Measurements from ENCODE around the gene CEP112.

Gene CEP112

DNA sequence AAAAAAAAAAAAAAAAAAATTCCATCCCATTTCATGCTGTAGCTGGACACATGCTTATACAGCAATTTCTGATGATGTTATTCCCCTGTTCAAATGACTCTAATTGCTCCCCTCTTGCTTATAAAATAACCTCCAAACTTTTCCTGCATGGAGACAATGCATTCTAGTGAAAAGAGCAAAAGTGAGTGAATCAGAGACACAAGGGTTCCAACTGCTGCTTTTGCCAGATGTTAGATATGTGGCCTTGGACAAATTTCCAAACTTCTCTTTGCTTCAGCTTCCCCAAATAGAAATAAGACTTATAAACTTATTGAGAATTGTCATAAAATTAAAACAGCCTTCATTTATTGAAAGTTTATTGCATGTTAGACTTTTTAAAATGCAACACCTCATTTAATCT lies 565.5 kb downstream of the CEP112 start:
- no peak for DNase-seq

DNA sequence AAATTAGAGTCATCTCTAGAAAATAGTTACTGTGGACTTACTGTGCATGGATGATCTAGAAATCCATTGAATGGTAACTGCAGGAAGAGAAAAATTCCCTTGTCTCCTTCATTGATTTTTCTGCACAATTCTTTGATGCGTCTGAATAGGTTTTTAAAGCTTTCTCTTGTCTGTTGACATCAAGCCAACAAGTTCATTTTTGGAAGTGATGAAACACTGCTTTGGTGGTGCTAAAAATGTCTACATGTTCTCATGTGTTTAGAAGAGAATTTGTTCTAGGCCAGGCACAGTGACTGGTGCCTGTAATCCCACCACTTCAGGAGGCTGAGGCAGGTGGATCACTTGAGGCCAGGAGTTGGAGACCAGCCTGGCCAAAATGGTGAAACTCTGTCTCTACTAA lies 573.4 kb downstream of the CEP112 start:
- DNase-seq = no peak

DNA sequence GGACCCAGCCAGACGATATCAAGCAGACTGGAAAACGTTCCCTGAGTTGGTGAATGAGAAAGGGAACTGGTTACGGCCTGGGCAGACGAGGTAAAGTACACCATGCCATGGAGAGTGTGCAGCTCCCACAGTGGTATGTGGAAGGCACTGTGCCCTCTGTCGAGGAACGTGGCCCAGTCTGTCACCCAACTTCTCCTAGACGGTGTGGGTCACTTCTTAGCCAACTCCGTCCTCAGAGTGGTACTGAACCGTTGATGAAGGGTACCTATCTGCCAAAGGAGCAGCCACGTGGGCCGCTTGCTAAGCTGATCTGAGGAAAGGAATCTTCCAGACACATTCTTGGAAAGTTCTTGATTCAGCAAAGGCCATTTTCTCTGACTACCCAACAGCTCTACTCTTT lies 574.4 kb downstream of the CEP112 start:
- no peak for DNase-seq

DNA sequence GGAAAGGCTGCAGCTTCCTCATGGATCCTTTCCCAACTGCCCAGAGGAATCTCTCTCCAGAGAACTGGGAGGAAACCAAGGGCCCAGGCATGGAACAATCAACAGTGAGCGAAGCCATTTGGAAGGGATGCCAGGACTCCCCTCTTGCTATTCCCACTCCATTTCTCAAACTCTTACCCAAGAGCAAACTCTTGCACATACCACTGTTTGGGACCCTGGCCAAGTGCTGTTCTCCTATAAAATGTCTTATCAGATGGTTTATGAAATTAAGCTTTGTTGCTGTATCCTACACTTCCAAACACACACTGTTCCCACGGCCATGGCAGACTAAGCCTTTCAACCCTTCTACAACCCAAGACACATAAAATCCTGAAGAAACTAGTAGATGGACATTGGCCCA lies 582.2 kb downstream of the CEP112 start:
- DNase-seq = no peak

DNA sequence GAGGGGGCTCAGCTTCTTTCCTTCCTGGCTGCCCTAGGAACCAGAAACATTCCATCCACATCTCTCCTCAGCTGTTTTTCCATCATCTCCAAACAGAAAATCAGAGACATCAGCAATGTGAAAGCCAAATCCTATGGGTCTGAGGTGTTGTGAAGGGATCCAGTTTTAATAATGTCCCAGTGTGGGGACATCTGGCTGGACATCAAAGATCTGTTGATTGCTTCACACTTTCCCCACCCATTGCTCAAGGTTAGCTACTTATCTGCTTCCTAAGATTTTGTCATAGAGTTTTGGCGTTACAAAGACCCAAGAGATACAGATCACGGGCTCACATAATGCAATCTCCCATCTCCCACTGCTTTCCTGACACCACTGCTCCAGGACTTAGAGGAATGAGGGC lies 582.6 kb downstream of the CEP112 start:
- no peak for DNase-seq

DNA sequence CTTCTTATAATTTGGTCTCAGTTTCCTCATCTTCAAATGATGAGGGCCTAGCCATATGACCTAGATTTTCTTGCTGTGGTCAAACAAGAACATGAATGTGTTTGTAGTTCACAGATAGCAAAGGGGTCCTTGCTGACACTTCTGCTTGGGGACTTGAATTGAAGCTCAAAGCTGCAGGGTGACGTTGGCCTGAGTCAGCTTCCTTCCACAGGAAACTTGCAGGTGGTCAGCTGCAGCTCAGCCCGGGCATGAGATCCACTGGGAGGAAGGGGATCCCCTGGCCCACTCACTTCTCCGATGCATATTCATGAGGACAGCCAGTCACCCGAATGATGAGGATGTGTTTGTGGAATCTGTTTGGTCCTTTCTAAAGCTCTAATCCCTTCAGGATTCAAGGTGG lies 587.9 kb downstream of the CEP112 start:
- no peak for DNase-seq

DNA sequence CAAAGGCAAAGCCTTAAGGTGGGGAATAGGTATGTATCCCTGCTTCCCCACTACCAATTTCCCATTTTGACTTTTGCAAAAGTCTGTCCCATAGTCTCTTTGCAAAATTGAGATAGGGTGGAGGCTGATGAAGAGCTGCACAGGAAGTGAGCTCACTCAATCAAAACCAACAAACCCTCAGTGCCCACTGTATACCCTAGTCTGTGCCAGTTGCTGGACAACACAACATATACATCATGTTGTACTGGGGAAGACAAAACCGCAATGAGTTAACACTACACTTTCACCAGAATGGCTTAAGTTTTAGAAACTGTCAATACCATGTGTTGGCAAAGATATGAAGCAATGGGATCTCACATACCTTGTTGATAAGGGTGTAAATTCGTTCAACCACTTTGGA lies 590.1 kb downstream of the CEP112 start:
- no peak for DNase-seq

DNA sequence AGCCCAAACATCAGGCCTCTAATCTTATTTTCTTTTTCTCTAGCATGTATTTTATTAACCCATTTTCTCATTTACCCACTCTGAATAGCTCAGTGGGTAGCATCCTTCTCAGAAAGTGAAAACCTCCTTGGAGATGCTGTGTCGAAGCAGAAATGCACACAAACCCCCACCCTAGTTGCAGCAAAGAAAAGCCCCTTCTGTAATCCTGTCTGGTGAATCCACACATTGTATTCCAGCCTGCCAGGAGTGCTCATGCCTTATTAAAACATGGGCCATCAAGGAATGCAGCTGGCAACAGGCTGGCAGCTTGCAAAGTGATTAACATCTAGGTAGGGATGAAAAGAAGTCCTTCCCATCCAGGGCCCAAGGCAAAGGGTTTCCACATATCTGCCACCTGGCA lies 590.8 kb downstream of the CEP112 start:
- DNase-seq = no peak

DNA sequence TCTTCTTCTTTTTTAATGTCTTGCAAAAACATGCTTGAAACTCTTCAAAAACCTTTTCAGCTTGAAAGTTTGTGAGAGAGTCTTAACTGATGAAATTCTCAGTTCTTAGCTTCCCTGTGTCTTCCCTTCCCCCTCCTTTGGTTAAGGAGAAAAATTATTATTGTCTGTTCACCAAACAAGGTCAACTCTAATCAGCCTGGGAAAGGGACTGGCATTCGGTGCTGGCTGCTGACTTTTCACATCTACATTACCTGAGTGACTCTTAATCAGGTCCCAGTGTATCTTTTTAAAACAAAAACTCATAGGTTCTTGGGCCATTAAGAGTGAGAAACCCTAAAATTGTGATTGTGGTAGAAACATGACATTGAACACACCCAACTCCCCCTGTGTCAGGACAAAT lies 591.4 kb downstream of the CEP112 start:
- DNase-seq = no peak

DNA sequence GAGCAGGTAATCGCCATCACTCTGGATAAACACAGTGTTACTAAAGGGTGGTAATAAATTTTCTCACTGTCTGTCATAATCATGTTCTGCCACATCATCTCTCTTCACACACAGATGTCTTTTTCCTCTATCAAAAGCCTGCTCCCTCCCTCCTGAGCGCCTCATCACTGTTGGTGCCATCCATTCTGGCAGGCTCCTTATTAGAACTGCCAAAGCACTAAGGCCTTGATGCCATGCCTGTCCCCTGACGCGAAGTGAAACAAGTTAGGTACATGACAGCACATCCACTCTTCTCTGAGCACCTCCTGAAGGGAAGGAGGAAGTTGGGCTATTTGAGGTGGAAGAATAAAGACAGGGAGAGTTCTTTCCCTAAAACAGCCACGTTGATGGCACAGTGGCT lies 592.3 kb downstream of the CEP112 start:
- no peak for DNase-seq

DNA sequence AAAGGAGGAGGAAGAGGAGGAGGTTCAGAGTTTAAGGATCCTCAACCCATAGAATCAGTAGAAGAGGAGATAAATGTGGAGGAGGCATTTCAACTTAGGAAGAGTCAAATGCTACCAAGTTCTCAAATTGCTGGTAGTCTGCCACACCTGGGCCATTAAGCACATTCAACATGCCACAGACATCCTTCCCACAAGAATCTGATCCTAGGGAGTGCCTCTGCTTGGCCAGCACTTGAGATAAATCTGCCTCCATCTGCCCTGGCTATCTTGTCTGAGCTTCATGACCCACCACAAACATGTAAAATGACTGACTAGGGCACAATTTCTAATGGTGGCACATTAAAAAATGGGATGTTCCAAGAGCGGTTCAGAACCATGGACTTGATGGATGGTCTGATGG lies 593.2 kb downstream of the CEP112 start:
- DNase-seq = no peak

DNA sequence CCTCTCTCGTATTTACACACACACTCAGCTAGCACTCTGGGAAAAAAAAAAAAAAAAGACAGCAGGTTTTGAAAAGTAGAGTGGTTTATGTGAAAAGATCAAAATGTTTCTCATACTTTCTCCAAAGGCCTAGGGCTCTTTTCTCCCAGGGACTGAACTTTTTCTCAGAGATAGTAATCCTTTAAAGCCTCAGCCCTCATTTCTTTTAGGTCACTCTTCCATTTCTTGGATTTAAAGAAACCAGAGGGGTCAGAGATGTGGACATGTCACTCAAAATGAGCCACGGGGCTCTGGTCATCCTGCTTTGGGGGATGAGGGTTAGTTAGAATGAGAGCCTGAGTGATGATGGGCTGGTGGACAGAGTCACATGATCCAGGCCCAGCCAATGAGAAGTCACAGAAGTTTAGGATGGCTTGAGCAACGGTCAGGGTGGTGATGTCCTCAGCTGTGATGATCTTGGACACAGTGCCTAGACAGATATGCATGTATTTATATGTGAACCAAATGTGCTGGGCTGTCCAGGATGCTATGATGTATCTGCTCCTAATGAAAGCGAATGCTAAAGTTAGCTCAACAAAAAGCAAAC lies 596.8 kb downstream of the CEP112 start:
- no peak for DNase-seq

DNA sequence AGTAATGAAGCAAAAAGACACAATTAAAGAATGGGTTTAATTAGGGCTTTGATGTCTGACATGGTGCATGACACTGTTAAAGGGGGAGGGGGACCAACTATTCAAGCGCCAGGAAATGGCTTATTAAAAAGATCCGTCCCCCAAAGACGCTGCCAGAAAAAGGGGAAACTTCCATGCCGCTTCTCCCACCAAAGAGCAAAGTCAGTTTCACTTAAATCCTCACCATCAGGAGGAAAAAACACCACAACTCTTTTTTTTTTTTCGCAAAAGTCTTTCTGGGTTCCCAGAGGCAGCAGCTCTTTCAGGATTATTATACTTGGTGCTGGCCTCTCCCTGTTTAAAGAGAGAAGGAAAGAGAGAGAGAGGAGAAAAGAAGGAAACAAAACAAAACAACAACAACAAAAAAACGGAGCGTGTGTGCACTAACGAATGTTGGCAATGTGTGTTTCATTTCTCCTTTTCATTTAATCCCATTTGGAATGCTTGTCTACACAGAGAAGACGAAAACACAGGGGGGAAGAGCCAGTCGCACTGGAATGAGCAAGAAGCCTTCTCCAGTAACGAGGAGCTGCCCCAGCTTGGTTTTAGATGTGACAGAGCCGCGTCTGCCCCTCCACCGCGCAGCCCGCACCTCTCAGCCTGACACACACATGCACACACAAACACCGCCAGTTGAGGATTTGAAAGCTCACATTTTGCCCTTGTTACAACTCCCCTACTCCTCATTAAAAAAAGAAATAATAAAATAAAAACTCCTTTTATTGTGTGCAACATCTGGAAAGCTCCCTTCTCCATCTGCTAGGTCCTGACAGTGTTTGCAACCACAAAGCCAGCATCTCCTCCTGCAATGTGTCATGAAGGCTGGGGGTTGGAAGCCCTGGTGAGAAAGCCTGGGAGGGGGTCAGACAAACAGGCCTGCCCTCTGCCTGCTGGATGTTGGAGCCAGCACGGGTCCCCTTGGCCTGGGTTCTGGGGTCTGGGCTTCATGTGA lies 597.8 kb downstream of the CEP112 start:
- DNase-seq = no peak

DNA sequence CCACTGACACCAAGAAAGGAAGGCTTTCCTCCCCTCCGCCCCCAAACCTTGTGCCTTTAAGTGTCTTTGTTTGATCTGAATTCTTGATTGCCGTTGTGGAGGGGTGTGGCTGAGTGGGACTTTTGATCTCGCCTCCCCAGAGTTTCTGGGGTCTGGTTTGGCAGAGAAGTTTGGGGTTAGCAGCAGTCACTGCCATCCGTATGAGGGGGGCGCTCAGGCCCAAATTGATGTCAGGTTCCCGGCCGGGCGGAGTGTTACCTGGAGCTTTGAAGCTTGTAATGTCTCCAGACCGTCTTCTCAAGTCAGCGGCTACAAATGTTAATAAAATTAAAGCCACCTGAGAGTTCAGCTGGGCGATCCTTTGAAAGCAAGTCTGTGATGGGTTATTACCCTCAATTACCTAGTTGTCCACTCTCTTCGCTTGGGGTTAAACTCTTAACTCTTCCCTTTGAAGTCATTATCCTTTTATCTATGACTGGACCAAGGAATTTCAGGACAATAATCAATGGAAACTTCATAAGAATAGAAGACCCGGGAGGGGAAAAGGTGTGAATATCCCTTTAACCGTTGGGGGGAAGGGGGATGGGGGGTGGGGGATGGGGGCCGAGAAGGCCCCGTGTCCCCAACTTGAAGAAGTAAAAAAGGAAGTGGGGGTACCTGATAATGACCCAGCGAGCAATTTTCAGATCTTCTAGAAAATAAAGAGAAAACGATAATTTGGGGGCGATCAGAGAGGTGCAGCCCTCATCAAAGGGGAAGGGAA lies 598.7 kb downstream of the CEP112 start:
- no peak for DNase-seq

DNA sequence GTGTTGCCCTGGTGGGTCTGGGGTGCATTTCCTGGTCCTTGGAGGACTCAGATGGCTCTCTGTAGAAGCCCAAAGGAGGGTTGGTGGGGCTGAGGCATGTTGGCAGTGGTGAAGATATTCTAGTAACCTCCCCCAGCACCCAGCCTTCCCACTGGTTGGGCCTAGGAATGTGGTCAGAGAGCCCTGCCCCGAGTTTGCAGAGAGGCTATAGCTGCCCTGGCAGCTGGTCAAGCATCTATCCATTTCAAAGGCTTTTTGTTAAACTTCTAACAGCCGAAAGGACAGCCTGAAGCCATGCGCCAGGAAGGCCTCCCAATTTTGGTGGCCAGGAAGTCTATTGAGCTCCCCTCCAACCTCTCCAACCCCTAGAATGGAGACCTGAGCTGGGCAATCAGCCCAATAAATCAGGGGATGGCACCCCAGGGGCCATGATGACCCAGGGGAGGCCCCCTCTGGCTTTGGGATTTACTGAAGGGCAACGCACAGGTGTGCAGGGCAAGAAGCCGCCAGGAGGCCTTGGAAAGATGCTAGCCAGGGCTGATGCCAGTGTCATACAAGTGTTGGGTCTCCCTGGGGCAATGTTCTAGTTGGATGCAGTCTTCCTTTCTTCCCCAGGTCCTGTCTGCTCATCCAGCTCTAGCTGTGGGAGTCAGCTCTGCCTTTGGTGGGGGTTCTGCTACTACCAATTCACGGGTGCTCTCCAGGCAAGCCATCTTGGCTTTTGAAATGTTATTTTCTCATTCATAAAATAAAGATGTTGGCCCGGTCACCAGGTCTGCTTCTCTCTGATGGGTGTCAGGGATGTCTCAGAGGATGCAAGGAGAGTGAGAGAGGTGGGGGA lies 599.6 kb downstream of the CEP112 start:
- no peak for DNase-seq

DNA sequence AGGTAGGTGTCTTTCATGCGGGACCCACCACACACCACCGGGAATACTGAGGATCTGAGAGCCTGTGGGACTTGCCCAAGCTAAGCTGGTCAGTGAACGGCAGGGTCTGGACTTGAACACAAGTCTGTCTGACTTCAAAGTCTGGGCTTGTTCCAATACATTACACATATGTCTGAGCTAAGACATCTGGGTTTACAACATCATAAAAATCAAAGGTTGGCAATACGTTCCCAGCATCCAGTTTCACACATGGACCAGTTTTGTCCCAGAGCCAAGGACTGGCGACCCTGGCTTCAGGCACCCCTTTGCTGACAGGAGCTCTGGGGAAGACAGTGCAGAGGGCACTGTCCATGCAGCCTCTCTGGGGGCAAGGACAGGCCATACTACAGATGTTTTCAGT lies 602.6 kb downstream of the CEP112 start:
- DNase-seq = no peak

DNA sequence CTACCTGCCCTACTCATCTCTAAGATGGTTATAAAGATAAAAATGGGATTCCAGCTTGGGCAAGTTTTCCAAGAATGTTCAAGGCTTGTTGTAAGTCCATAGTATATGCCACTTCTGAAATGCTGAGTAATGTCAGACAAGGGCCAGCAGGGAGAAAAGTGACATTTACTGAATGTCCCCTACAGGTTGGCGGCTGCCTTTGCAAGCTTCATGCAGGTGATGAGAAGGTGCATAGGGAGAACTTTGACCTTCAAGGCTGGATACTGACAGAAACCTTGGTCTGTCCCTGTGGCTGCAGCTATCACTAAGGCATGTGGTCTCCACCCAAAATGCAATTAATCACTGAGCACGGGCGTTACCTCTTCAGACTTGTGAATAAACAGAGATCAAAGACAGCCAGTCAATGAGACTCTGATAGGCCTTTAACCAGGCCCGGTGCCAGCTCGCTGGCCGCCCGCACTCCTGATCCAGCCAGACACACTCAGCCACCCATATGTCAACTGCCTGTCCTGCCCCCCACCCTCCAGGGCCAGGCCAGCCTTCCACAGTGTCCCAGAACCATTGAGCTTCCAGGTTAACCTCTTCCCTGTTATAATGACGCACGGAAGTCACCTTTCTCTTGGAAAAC lies 603.6 kb downstream of the CEP112 start:
- peak; percentile 2 for DNase-seq

DNA sequence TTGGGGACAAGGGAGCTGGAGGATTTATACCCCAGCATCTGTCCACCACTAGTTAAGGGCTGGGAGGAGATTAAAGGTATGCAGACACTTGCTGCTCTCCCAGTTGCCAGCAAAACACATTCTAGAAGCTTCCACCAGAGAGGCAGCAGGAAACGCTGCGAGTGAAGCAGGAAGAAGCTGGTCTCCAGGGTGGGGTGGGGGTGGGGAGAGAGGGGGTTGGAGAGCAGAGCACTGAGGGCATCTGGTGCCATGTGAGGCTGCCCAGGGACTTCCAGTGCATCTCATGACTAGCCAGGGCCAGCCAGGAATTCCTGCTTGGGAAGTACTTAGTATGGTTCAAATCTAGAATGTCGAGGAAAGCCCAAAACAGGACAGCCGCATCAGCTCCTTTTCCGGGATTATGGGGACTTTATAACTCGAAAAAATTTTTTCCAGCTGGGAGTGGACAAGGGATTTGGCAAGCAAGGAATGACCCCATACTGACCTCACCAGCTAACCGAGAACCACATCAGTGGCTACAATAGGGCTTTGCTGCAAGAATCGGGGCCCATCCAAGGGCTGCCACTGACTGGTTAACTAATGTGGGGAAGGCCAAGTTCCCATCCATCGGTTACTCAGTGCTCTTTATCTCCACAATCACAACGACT lies 604.3 kb downstream of the CEP112 start:
- DNase-seq = no peak

DNA sequence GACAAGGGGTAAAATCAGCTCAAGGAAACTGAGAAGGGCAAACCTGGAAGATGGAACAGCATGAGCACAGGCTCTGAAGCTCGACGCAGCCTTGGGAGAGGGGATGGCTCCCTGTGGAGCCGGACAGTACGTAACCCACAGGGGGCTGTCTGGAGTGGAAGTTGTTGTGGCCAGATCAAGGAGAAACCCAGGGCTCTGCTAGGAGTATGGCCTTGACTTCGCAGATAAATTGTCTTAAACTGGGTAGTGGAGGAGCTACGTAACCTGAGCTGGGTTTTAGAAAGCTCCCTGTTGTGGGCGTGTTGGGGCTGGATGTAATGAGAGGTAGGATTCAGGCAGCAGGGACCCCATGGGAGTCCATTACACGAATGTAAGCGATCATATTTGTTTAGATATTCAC lies 605.0 kb downstream of the CEP112 start:
- DNase-seq = no peak

Data from hematopoietic multipotent progenitor cell treated with erythropoietin and hydrocortisone succinate and interleukin-3 and kit ligand, for 8 days (in vitro differentiated cells).